GM23338 (cell line): Measurements from ENCODE around the gene PCED1A. TPM values are rescaled to one million over a fixed set of nuclear protein-coding genes. Genes with fewer than 3 reads are reported as not detected.

Experiments
- ATAC-seq: fragments of 200-7000 bp; cut with Tn5 transposase; 3 replicates; pipeline ENCODE4 v1.9.1; 2020
- DNase-seq: peaks from one replicate; pipeline ENCODE4 v3.0.0-alpha.2; 2015; ENCODE audit warnings: low spot score
- H2AFZ ChIP-seq: fragments of 200-600 bp; sonication (generic); 2 replicates; pipeline ENCODE4 v1.8.0; 2016; ENCODE audit warnings: antibody characterized with exemption, mild to moderate bottlenecking, moderate library complexity
- H3F3A ChIP-seq: fragments of 200-600 bp; sonication (generic); replicated peaks from 2 replicates; pipeline ENCODE4 v1.8.0; 2017; ENCODE audit warnings: antibody characterized with exemption, mixed run types, low read depth
- H3K27ac ChIP-seq: fragments of 200-600 bp; sonication (generic); 2 replicates; pipeline ENCODE4 v1.6.1; 2016; ENCODE audit warnings: low read depth
- H3K27me3 ChIP-seq: fragments of 200-600 bp; sonication (generic); 2 replicates; pipeline ENCODE4 v1.8.0; 2016; ENCODE audit warnings: mild to moderate bottlenecking, mixed run types, moderate library complexity; ENCODE audit not compliant: insufficient read depth
- H3K36me3 ChIP-seq: fragments of 200-600 bp; sonication (generic); 2 replicates; pipeline ENCODE4 v1.8.0; 2016; ENCODE audit warnings: mild to moderate bottlenecking; ENCODE audit not compliant: insufficient read depth
- H3K4me1 ChIP-seq: fragments of 200-600 bp; sonication (generic); 2 replicates; pipeline ENCODE4 v1.8.0; 2016; ENCODE audit warnings: mild to moderate bottlenecking, moderate library complexity; ENCODE audit not compliant: insufficient read depth
- H3K4me2 ChIP-seq: fragments of 200-600 bp; sonication (generic); 2 replicates; pipeline ENCODE4 v1.7.1; 2017; ENCODE audit warnings: mixed run types
- H3K4me3 ChIP-seq: fragments of 200-600 bp; sonication (generic); 2 replicates; pipeline ENCODE4 v1.6.1; 2016; ENCODE audit warnings: mixed run types
- H3K79me2 ChIP-seq: fragments of 200-600 bp; sonication (generic); replicated peaks from 2 replicates; pipeline ENCODE4 v1.8.0; 2017; ENCODE audit warnings: mild to moderate bottlenecking; ENCODE audit not compliant: insufficient read depth
- H3K9me2 ChIP-seq: fragments of 200-600 bp; sonication (generic); 2 replicates; pipeline ENCODE4 v1.8.0; 2017; ENCODE audit not compliant: insufficient read depth
- H4K20me1 ChIP-seq: fragments of 200-600 bp; sonication (generic); replicated peaks from 2 replicates; pipeline ENCODE4 v1.8.0; 2017; ENCODE audit warnings: mild to moderate bottlenecking; ENCODE audit not compliant: insufficient read depth
- H3K27ac Mint-ChIP-seq: 2 replicates; pipeline ENCODE4 v1.8.0; 2020; ENCODE audit warnings: inconsistent platforms, mild to moderate bottlenecking, moderate library complexity, mixed read lengths
- H3K27me3 Mint-ChIP-seq: 3 replicates; pipeline ENCODE4 v1.8.0; 2022; ENCODE audit warnings: low read depth, mild to moderate bottlenecking, moderate library complexity, mixed read lengths, inconsistent platforms; ENCODE audit not compliant: insufficient read depth, poor library complexity
- H3K36me3 Mint-ChIP-seq: 3 replicates; pipeline ENCODE4 v1.8.0; 2021; ENCODE audit warnings: low read depth, mild to moderate bottlenecking, inconsistent platforms, moderate library complexity, mixed read lengths
- H3K4me1 Mint-ChIP-seq: 3 replicates; pipeline ENCODE4 v1.8.0; 2020; ENCODE audit warnings: mild to moderate bottlenecking, inconsistent platforms, mixed read lengths
- H3K4me3 Mint-ChIP-seq: 3 replicates; pipeline ENCODE4 v1.8.0; 2021; ENCODE audit warnings: moderate library complexity, mild to moderate bottlenecking, inconsistent platforms, mixed read lengths
- H3K9me3 Mint-ChIP-seq: 3 replicates; pipeline ENCODE4 v1.8.0; 2020; ENCODE audit warnings: moderate library complexity, mild to moderate bottlenecking, inconsistent platforms, mixed read lengths
- ETS1 ChIP-seq: IDR thresholded peaks from 2 replicates; pipeline ENCODE4 v1.6.1; 2016; ENCODE audit warnings: antibody characterized with exemption
- EZH2 ChIP-seq: fragments of 200-600 bp; sonication (generic); IDR thresholded peaks from one replicate; pipeline ENCODE4 v1.8.0; 2017; ENCODE audit warnings: antibody characterized with exemption, mild to moderate bottlenecking, low read depth; ENCODE audit not compliant: unreplicated experiment
- EZH2phosphoT487 ChIP-seq: fragments of 200-600 bp; sonication (generic); IDR thresholded peaks from one replicate; pipeline ENCODE4 v1.8.1; 2018; ENCODE audit warnings: antibody characterized with exemption; ENCODE audit not compliant: unreplicated experiment
- JUNB ChIP-seq: IDR thresholded peaks from one replicate; pipeline ENCODE4 v1.6.1; 2016; ENCODE audit warnings: antibody characterized with exemption; ENCODE audit not compliant: unreplicated experiment
- STAT1 ChIP-seq: IDR thresholded peaks from one replicate; pipeline ENCODE4 v1.6.1; 2016; ENCODE audit warnings: antibody characterized with exemption; ENCODE audit not compliant: unreplicated experiment
- ZNF114 ChIP-seq: fragments of 250-450 bp; sonication (Bioruptor Pico); IDR thresholded peaks from 2 replicates; pipeline ENCODE4 v1.5.0; 2020; ENCODE audit warnings: mild to moderate bottlenecking, moderate library complexity
- ZNF331 ChIP-seq: fragments of 250-450 bp; sonication (Bioruptor Pico); IDR thresholded peaks from 2 replicates; pipeline ENCODE4 v1.5.0; 2020; ENCODE audit warnings: low read depth, mild to moderate bottlenecking, moderate library complexity
- ZNF462 ChIP-seq: fragments of 250-450 bp; sonication (Bioruptor Pico); IDR thresholded peaks from 2 replicates; pipeline ENCODE4 v1.5.0; 2020; ENCODE audit warnings: mild to moderate bottlenecking, moderate library complexity
- polyA plus RNA-seq: library from polyadenylated mRNA; unstranded; fragments of >200 nt; fragmentation: Nextera tagmentation; extraction: Ambion mirVana; gene quantifications from 2 replicates; pipeline ENCODE4 v1.2.1, GENCODE V29; 2016
- total RNA-seq: library from RNA; depleted of rRNA; stranded (reverse); fragments of >200 nt; shearing (Covaris generic); gene quantifications from 2 replicates; pipeline ENCODE4 v1.2.3, GENCODE V29; 2014

Gene PCED1A
- total and polyA plus RNA-seq, 2 experiments from 2014 or later: 5.0 to 8.9 TPM

DNA sequence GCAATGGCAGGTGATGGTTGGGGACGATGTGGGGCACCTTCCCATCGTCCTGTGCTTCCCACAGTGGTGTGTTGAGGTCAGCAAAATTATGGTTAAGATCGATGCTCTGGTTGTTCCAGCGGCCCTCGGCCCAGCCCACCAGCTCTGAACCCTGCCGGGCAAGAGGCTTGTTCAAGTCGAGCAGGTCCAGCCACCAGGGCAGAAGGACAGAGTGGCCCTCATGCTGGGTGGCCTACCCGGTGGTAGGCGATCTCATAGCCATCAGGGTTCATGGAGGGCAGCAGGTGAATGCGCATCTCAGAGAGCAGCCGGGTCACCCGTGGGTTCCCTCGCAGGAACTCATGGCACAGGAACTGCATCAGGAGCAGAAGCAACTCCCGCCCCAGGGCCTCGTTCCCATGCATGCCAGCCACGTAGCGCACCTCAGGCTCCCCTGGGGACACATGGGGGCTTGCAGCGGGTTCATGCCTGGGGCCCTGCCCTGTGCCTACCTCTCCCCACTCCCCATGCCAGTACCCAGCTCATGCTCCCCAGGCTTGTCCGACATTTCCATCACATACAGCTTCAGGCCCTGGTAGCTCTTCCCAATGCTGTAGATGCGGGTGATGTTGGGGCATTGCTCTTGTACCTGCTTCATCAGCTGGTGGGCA lies 44.3 kb downstream of the PCED1A start (continued):
- TF ChIP-seq ZNF462 (CRISPR knock-in tag) (no peak), ZNF331 (CRISPR knock-in tag) (no peak), ZNF114 (CRISPR knock-in tag) (no peak)

- H3K4me3 Mint-ChIP-seq: no peak overlapping the region
- TF ChIP-seq ETS1: no peak
- no peak for TF ChIP-seq ZNF462 (CRISPR knock-in tag)
- no peak for TF ChIP-seq EZH2
- TF ChIP-seq JUNB: no peak
- TF ChIP-seq ZNF331 (CRISPR knock-in tag): no peak
- TF ChIP-seq EZH2phosphoT487: no peak
- no peak for TF ChIP-seq STAT1
These were observed 45.0 kb downstream of the PCED1A start for GRCh38 chr20:2795451-2795850.

More at GRCh38 chr20:2795451-2795850, 45.0 kb downstream of the PCED1A start:
- no peaks in the 10 kb centered on the region for H3K36me3 ChIP-seq
- no peak overlapping the region for H3K27ac ChIP-seq
- H4K20me1 ChIP-seq: peaks cover 8% of the 10 kb centered on the region; the same call in 1 of the 2 replicates
- H3K4me1 Mint-ChIP-seq: peaks cover 15% of the 10 kb centered on the region
- no peaks in the 10 kb centered on the region for H3K9me3 Mint-ChIP-seq
- peaks cover 10% of the 10 kb centered on the region for H3K27me3 Mint-ChIP-seq
- peaks cover 16% of the 10 kb centered on the region for H3K27me3 ChIP-seq
- no peak for DNase-seq
- no peak overlapping the region for H3K27ac Mint-ChIP-seq
- no peaks in the 10 kb centered on the region for H3F3A ChIP-seq
- H3K4me3 ChIP-seq: no peak overlapping the region
- H3K36me3 Mint-ChIP-seq: peaks cover 33% of the 10 kb centered on the region
- H3K9me2 ChIP-seq: no peaks in the 10 kb centered on the region
- H3K4me2 ChIP-seq: no peak overlapping the region
- H2AFZ ChIP-seq: no peak overlapping the region
- no peak for ATAC-seq
- H3K79me2 ChIP-seq: no peaks in the 10 kb centered on the region
- H3K4me1 ChIP-seq: peaks cover 10% of the 10 kb centered on the region; the same call in 1 of the 2 replicates
